Spinal cord (tissue), 10 donors: ENCODE data around the gene PDE1A. TPM values are rescaled to one million over a fixed set of nuclear protein-coding genes. Genes with fewer than 3 reads are reported as not detected.
A peak's percentile ranks its signal among the peaks of the same experiment; 100 is the strongest.

ENCODE experiments used
- DNase-seq, 6 donors: peaks; one replicate each; pipeline versions ENCODE4 v3.0.0 to v3.0.0-alpha.2; 2013 to 2015; ENCODE audit warnings: low spot score in 6 of 6, low read depth in 4 of 6
- H3K27ac ChIP-seq: one replicate; pipeline ENCODE4 v1.5.1; 2013; ENCODE audit warnings: low read depth, low read length, control low read depth
- H3K27me3 ChIP-seq: one replicate; pipeline ENCODE4 v1.6.1; 2013; ENCODE audit warnings: low read length; ENCODE audit not compliant: control insufficient read depth, insufficient read depth
- H3K36me3 ChIP-seq: one replicate; pipeline ENCODE4 v1.6.1; 2013; ENCODE audit warnings: low read length; ENCODE audit not compliant: control insufficient read depth, insufficient read depth
- H3K4me1 ChIP-seq: one replicate; pipeline ENCODE4 v1.6.1; 2013; ENCODE audit warnings: low read length; ENCODE audit not compliant: control insufficient read depth, insufficient read depth
- H3K4me3 ChIP-seq: one replicate; pipeline ENCODE4 v1.5.1; 2013; ENCODE audit warnings: low read depth, low read length, control low read depth
- H3K9me3 ChIP-seq: one replicate; pipeline ENCODE4 v1.6.1; 2013; ENCODE audit warnings: low read length; ENCODE audit not compliant: control insufficient read depth, insufficient read depth
- WGBS: methylation state at CpG from one replicate; pipeline ENCODE4 v1.1.5; 2013; ENCODE audit warnings: missing lambda C conversion rate; ENCODE audit not compliant: insufficient coverage; 5-methylcytosine and 5-hydroxymethylcytosine counted together
- polyA plus RNA-seq, 2 donors: library from polyadenylated mRNA; unstranded; fragments of 120-200 nt; gene quantifications; one replicate each; pipeline ENCODE4 v1.2.1, GENCODE V29; 2013; ENCODE audit not compliant: insufficient read length in 2 of 2
- total RNA-seq, 2 donors: library from RNA; depleted of rRNA in 1 of 2; stranded (reverse); fragments of 120-200 nt in 1 of 2; fragments of >200 nt in 1 of 2; gene quantifications; one replicate each; pipeline versions ENCODE4 v1.2.3 to v1.2.4, GENCODE V29; 2013 to 2014
- donor health status: healthy.

PDE1A gene
- total and polyA plus RNA-seq, 4 donors: 8.7 to 73.8 (median 23.3) TPM

DNA sequence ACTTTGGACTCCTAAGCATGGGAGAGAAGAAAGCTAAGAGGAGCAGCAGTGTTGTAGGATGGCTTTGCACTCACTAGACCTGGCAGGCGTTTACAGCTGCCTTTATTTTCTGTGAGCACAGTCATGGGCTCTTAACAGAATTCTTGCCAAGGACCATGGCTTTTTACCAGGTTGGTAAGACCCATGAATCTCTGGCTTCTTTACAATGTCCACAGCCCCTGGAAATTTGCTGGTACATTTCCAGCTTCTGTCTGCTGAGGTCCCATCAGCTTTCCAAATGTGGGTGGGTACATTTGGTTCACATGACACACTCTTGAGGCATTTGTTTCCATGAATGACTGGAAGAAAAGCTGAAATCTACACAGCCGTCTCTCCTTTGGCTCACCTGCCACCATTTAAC is 278.5 kb downstream of the PDE1A start:
- no peaks in the 10 kb centered on the region for H3K9me3 ChIP-seq
- WGBS: 56% methylated on average over 1 of the region's 2 CpGs
- H3K4me1 ChIP-seq: no peaks in the 10 kb centered on the region
- H3K4me3 ChIP-seq: no peak overlapping the region
- no peaks in the 10 kb centered on the region for H3K36me3 ChIP-seq
- H3K27ac ChIP-seq: no peak overlapping the region
- peak in 5 of 6 donors; percentile 24 to 82 (median 35) for DNase-seq
- no peaks in the 10 kb centered on the region for H3K27me3 ChIP-seq

DNA sequence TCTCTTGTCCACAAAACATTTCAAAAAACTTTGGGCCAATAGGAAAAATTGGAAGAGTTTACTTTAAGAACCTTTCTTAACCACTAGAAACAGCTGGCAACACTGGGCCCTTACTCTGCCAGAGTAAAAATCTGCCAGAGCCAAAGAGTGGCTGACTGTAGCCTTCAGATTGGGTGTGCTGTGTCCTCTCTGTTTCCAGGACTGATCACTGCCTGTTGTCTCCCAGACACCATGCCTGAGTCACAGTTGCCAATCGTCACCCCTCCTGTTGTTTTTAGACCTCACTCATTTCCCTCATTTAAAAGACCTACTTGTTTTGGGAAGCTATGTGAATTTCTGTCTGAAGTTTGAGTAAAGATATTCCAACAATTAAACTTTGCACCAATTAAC is 282.1 kb downstream of the PDE1A start:
- no peak overlapping the region for H3K4me3 ChIP-seq
- H3K27me3 ChIP-seq: no peaks in the 10 kb centered on the region
- no peaks in the 10 kb centered on the region for H3K36me3 ChIP-seq
- no peaks in the 10 kb centered on the region for H3K9me3 ChIP-seq
- no peaks in the 10 kb centered on the region for H3K4me1 ChIP-seq
- DNase-seq: peak in 3 of 6 donors; percentile 31 to 71 (median 35)
- H3K27ac ChIP-seq: no peak overlapping the region
- WGBS: no CpG with 5 or more reads among the region's 1 CpG

DNA sequence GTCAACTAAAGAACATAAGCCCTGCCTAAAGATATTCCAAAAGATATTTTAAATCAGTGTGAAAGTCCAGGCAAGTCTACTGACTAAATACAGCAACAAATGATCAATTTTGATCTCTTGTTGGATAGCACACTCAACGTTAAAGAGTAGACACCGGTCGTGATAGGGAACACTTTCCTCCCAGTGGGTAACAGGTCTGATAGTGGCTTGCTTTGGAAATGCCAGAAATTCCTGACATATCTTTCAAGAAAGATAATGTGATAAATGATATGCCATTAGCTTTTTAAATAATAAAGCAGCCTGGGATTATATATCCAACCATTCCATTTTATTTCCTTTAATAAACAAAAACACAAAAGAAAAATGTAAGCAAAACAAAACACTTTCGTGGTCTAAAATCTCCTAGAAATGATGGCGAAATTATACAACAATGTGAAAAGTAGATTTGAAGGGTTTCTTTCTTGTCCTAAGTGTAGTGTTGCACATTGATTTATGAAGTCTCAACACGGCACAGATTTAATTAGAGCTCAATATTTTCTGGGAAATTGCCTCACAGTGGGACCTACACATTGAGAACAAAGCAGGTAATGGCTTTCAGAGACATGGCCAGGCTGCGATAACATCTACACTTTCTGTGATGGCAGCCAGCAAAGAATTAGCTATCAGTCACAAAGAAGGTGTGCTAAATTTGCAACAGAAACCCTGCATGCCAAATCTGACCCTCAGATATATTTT is 282.6 kb downstream of the PDE1A start:
- WGBS: 38% methylated on average over 2 of the region's 7 CpGs
- Histone ChIP-seq H3K9me3 (no peaks in the 10 kb centered on the region), H3K36me3 (no peaks in the 10 kb centered on the region), H3K27ac (no peak overlapping the region), H3K4me3 (no peak overlapping the region), H3K27me3 (no peaks in the 10 kb centered on the region), H3K4me1 (no peaks in the 10 kb centered on the region)
- DNase-seq: peak in 1 of 6 donors; percentile 43

DNA sequence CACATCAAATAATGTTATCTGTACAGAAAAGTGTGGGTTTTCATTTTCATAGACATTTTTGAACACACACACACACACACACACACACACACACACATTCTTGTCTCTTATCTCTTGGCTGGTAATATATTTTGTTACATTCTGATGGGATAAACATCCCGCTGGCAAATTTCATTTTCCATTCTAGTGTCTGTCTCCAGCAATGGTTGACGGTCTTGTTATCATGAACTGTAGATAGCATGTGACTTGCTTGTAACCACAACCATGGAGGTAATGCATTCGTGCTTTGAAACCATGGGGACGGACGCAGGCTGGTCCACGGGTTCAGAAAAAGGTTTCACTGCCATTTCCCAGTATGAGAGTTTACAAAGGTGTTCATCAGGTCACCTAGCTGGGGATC is 284.8 kb downstream of the PDE1A start:
- Histone ChIP-seq H3K9me3 (no peaks in the 10 kb centered on the region), H3K36me3 (no peaks in the 10 kb centered on the region), H3K4me3 (no peak overlapping the region), H3K27ac (no peak overlapping the region), H3K27me3 (no peaks in the 10 kb centered on the region), H3K4me1 (no peaks in the 10 kb centered on the region)
- no peak for DNase-seq
- 83% methylated on average over 5 of the region's 6 CpGs for whole genome bisulfite sequencing

DNA sequence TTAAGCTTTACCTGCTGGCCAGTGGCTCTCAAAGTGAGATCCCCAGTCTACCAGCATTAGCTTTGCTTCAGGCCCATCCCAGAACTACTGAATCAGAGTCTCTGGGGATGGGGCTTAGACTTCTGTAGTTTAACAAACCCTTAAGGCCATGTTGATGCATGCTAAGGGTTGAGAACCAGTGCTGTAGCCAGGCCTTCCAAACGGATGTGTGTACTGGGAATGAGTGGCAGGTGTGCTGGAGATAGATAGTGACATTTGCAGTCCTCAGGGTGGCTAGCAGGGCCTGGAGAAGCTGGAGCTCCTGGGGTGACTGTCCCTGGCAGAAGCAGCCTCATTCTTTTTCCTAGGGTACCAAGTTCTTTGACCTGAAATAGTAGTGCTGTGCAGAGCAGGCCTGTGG is 292.6 kb downstream of the PDE1A start:
- no peak for DNase-seq
- Histone ChIP-seq H3K27me3 (no peaks in the 10 kb centered on the region), H3K4me1 (no peaks in the 10 kb centered on the region), H3K9me3 (no peaks in the 10 kb centered on the region), H3K4me3 (no peak overlapping the region), H3K36me3 (no peaks in the 10 kb centered on the region), H3K27ac (no peak overlapping the region)
- 71% methylated on average over 1 of the region's 1 CpG for WGBS

DNA sequence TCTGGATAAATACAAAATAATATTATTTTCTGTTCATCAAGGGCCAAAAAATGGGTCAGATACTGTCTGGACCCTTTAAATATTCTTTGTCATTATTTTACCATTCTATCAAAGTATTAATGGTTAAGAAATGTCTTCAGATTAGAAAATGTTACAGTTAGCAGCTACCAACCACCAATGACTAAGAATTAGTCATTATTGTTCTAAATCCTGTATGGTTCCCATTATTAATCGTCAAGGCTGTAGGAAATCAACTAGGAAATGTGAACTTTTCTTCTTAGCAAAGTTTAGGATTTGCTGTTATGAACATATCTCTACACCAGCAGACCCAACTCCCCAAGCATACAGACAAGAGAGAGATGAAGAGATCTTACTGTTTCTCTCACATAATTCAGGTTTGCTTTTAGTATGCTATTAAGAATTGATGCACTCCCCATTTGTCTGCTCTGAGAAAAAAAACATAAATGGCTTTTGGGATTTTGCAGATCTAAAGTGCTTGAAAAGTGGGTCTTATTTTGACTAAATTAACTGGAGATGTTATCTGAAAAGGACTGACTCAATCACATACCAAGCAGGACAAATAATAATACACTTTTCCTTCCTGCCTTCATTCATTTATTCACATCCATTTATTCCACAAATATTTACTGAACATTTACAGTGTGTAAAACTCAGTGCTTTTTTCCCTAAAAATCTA is 293.5 kb downstream of the PDE1A start:
- H3K36me3 ChIP-seq: no peaks in the 10 kb centered on the region
- no peaks in the 10 kb centered on the region for H3K9me3 ChIP-seq
- no peak overlapping the region for H3K4me3 ChIP-seq
- no peaks in the 10 kb centered on the region for H3K4me1 ChIP-seq
- no peak for DNase-seq
- H3K27ac ChIP-seq: no peak overlapping the region
- H3K27me3 ChIP-seq: no peaks in the 10 kb centered on the region
- no CpG with 5 or more reads among the region's 1 CpG for WGBS

DNA sequence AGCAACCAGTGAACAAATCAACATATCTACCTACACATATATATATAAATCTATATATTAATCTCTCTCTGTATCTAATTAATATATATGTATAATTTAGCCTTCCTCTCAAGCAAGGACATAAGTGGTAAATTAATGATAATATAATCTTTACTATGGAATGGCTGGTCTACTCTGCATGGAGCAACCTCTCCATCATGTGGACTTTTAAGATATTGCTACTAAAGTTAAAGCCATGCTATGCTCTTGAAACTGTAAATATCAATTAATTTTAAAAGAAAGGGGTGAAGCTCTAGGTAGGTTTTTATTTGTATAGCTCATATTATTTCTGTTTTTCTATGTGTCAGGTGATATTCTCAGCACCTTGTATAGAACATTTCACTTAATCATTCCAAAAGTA is 294.2 kb downstream of the PDE1A start:
- Histone ChIP-seq H3K4me1 (no peaks in the 10 kb centered on the region), H3K36me3 (no peaks in the 10 kb centered on the region), H3K9me3 (no peaks in the 10 kb centered on the region), H3K4me3 (no peak overlapping the region), H3K27ac (no peak overlapping the region), H3K27me3 (no peaks in the 10 kb centered on the region)
- peak in 1 of 6 donors; percentile 60 for DNase-seq

DNA sequence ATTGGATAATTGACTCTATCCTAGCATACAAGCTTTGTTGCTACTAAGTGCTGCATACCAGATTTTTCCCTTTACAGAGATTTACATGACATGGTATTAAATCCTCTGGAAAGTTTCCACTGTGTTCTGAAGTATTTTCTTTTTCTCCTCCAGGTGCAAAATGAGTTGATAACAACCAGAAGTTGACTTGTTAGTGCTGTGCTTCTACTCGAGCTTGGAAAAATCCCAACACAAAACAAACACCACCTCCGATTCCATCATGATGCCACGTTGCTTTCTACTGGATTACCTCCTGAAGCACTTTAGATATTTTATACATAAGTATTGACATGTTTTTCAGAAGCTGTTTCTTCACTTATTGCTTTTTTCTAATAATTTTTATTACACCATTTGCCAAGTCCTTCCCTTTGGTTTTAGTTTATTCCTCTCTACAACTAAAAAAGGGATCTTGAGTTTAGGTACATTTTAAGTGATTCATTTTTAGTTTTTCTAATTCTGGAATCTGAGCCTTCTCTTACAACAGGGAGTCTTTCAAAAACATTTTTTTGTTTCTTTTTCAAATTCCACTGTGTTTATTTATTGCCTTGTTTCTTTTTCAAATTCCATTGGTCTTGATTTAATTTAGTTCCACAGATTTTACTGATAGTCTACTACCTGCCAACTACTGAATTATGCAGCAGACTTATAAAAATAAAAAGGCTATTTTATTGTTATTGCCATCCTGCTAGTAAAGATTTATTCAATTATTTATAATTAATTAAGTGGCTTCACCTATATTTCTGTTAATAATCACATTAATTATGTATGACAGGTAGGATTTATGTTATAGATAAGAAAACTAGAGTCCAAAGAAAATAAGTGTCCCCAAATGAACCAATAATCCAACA is 297.8 kb downstream of the PDE1A start:
- Histone ChIP-seq H3K27ac (no peak overlapping the region), H3K36me3 (no peaks in the 10 kb centered on the region), H3K4me1 (no peaks in the 10 kb centered on the region), H3K4me3 (no peak overlapping the region), H3K9me3 (no peaks in the 10 kb centered on the region), H3K27me3 (no peaks in the 10 kb centered on the region)
- peak in 1 of 6 donors; percentile 6 for DNase-seq
- WGBS: no CpG with 5 or more reads among the region's 3 CpGs

DNA sequence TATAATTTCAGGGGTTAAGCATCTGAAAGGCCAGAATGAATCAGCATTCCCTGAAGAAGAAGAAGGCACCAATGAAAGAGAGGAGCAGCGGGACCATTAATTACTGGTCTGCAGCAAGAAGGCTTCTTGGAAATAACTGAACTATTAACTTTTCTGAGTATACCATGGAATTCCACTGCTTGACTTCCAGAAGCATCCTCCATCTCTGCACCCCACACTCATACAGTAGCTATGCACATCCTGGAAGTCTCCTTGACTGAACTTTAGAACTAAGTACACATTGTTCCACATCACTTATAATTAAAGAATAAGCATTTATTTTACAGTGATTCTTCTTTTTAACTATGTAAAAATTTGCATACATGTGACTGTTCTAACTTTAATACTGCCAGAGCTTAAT is 309.6 kb downstream of the PDE1A start:
- Histone ChIP-seq H3K9me3 (no peaks in the 10 kb centered on the region), H3K4me1 (no peaks in the 10 kb centered on the region), H3K27ac (no peak overlapping the region), H3K27me3 (no peaks in the 10 kb centered on the region), H3K36me3 (no peaks in the 10 kb centered on the region), H3K4me3 (no peak overlapping the region)
- no peak for DNase-seq
- no CpG with 5 or more reads among the region's 1 CpG for WGBS
